Endodermal cell (in vitro differentiated cells): ENCODE results near the gene MAPK14. TPM values are rescaled to one million over a fixed set of nuclear protein-coding genes. Genes with fewer than 3 reads are reported as not detected.

ENCODE experiments used
- DNase-seq: peaks from one replicate; pipeline ENCODE4 v3.0.0-alpha.2; 2017
- H3K27ac ChIP-seq: 2 replicates; pipeline ENCODE4 v1.5.1; 2013; ENCODE audit warnings: mild to moderate bottlenecking, low read depth, low read length, moderate library complexity
- H3K27me3 ChIP-seq: 2 replicates; pipeline ENCODE4 v1.6.1; 2013; ENCODE audit warnings: mild to moderate bottlenecking, low read length, moderate library complexity; ENCODE audit not compliant: insufficient read depth, control insufficient read depth, poor library complexity, severe bottlenecking
- H3K36me3 ChIP-seq: 2 replicates; pipeline ENCODE4 v1.7.0; 2013; ENCODE audit warnings: mild to moderate bottlenecking, low read length, moderate library complexity; ENCODE audit not compliant: control insufficient read depth, insufficient read depth
- H3K4me1 ChIP-seq: one replicate; pipeline ENCODE4 v1.7.0; 2013; ENCODE audit warnings: low read length; ENCODE audit not compliant: control insufficient read depth, insufficient read depth
- H3K4me3 ChIP-seq: 2 replicates; pipeline ENCODE4 v1.5.1; 2013; ENCODE audit warnings: mild to moderate bottlenecking, low read length, moderate library complexity
- H3K9ac ChIP-seq: 2 replicates; pipeline ENCODE4 v1.6.1; 2013; ENCODE audit warnings: mild to moderate bottlenecking, low read length, moderate library complexity; ENCODE audit not compliant: poor library complexity, severe bottlenecking; ENCODE audit errors: extremely low read depth
- H3K9me3 ChIP-seq: 2 replicates; pipeline ENCODE4 v1.6.1; 2013; ENCODE audit warnings: mild to moderate bottlenecking, low read length, moderate library complexity; ENCODE audit not compliant: control insufficient read depth
- H3K27ac Mint-ChIP-seq: 2 replicates; pipeline ENCODE4 v1.8.0; 2020; ENCODE audit warnings: mixed read lengths
- H3K27me3 Mint-ChIP-seq: 2 replicates; pipeline ENCODE4 v1.8.0; 2021; ENCODE audit warnings: mild to moderate bottlenecking, mixed read lengths; ENCODE audit not compliant: insufficient read depth
- H3K36me3 Mint-ChIP-seq: 2 replicates; pipeline ENCODE4 v1.8.0; 2020; ENCODE audit warnings: low read depth, mixed read lengths
- H3K4me1 Mint-ChIP-seq: 2 replicates; pipeline ENCODE4 v1.8.0; 2020; ENCODE audit warnings: mixed read lengths
- H3K4me3 Mint-ChIP-seq: 2 replicates; pipeline ENCODE4 v1.8.0; 2020; ENCODE audit warnings: mild to moderate bottlenecking, moderate library complexity, mixed read lengths
- H3K9me3 Mint-ChIP-seq: 2 replicates; pipeline ENCODE4 v1.8.0; 2020; ENCODE audit warnings: mild to moderate bottlenecking, mixed read lengths
- WGBS, 2 experiments: methylation state at CpG; one replicate each; pipeline versions ENCODE4 v1.1.5 to v1.1.7; 2013; ENCODE audit warnings: missing lambda C conversion rate in 2 of 2, mixed read lengths in 1 of 2; ENCODE audit not compliant: insufficient coverage in 1 of 2, insufficient read length in 1 of 2; 5-methylcytosine and 5-hydroxymethylcytosine counted together
- total RNA-seq, 2 donors: library from RNA; stranded (reverse); fragmentation: NEBNext Ultra II Directional in 1 of 2; extraction: Animal tissue kit (Norgen Biotek cat#: 25700) in 1 of 2; gene quantifications; 2 replicates in 1 of 2; 3 replicates in 1 of 2; pipeline ENCODE4 v1.2.1, GENCODE V29; 2021
- TF ChIP-seq, protein P1 (sequence below): fragments of 200-600 bp; sonication (generic); conservative IDR thresholded peaks from 2 replicates; pipeline ENCODE4 v1.5.0; 2021; ENCODE audit warnings: antibody characterized with exemption, mild to moderate bottlenecking

Gene MAPK14
- total RNA-seq, 2 donors from 2014 or later = 36.4 to 40.6 TPM

DNA sequence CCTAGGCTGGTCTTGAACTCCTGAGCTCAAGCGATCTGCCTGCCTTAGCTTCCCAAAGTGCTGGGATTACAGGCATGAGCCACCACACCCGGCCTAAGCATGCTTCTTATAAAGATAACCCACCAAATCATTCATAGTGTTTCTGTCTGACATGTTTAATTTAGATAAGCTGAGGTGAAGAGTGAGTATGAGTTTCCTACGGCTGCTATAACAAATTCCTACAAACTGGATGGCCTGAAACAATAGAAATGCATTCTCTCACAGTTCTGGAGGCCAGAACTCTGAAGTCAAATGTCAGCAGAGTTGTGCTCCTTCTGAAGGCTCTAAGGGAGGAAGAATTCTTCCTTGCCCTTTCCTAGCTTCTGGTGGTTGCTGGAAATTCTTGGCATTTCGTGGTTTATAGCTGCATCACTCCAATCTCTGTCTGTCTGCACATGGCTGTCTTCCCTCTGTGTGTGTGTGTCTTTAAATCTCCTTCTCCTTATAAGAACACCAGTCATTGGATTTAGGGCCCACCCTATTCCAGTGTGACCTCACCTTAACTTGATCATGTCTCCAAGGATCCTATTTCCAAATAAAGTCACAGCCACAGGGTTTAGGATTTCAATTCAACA lies 132.6 kb downstream of the MAPK14 start:
- no peaks in the 10 kb centered on the region for H3K4me1 Mint-ChIP-seq
- 95 to 100% methylated on average over 2 to 4 of the region's 4 CpGs for WGBS, 2 experiments
- DNase-seq = no peak
- Histone ChIP-seq H3K4me3 (no peak overlapping the region), H3K4me1 (no peaks in the 10 kb centered on the region), H3K36me3 (no peaks in the 10 kb centered on the region), H3K27me3 (no peaks in the 10 kb centered on the region), H3K27ac (no peak overlapping the region), H3K9me3 (peaks cover 9% of the 10 kb centered on the region), H3K9ac (no peak overlapping the region)
- no peak overlapping the region for H3K27ac Mint-ChIP-seq
- TF ChIP-seq, protein P1, sequence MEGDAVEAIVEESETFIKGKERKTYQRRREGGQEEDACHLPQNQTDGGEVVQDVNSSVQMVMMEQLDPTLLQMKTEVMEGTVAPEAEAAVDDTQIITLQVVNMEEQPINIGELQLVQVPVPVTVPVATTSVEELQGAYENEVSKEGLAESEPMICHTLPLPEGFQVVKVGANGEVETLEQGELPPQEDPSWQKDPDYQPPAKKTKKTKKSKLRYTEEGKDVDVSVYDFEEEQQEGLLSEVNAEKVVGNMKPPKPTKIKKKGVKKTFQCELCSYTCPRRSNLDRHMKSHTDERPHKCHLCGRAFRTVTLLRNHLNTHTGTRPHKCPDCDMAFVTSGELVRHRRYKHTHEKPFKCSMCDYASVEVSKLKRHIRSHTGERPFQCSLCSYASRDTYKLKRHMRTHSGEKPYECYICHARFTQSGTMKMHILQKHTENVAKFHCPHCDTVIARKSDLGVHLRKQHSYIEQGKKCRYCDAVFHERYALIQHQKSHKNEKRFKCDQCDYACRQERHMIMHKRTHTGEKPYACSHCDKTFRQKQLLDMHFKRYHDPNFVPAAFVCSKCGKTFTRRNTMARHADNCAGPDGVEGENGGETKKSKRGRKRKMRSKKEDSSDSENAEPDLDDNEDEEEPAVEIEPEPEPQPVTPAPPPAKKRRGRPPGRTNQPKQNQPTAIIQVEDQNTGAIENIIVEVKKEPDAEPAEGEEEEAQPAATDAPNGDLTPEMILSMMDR = no peak
- H3K36me3 Mint-ChIP-seq = no peaks in the 10 kb centered on the region
- no peak overlapping the region for H3K4me3 Mint-ChIP-seq
- H3K27me3 Mint-ChIP-seq = no peaks in the 10 kb centered on the region
- peaks cover 10% of the 10 kb centered on the region for H3K9me3 Mint-ChIP-seq

Other genes with a start within 250 kb of the MAPK14 start
- gene CLPSL1, start 246.8 kb upstream of the MAPK14 start, total RNA-seq = not detected
- gene CLPS, start 230.5 kb upstream of the MAPK14 start, total RNA-seq = not detected
- gene LHFPL5, start 222.5 kb upstream of the MAPK14 start, total RNA-seq = not detected
- 10 to 100 TPM; 86.2 to 98.5 TPM for gene SRPK1, start 106.7 kb upstream of the MAPK14 start, total RNA-seq
- not detected for gene SLC26A8, start 3.2 kb upstream of the MAPK14 start, total RNA-seq
- 10 to 100 TPM; 14.6 to 16.0 TPM for gene MAPK13, start 102.7 kb downstream of the MAPK14 start, total RNA-seq
- gene BRPF3, start 168.9 kb downstream of the MAPK14 start, total RNA-seq = 10 to 100 TPM; 30.4 to 46.8 TPM
- gene PNPLA1, start 242.3 kb downstream of the MAPK14 start, total RNA-seq = not detected